Activated gamma-delta T cell treated with Interleukin-2 at 50 U/mL for 16 hours (primary cell): ENCODE data around the gene LOXHD1.

Experiments
- DNase-seq: peaks from one replicate; pipeline ENCODE4 v3.0.0-alpha.2; 2020

The LOXHD1 gene

DNA sequence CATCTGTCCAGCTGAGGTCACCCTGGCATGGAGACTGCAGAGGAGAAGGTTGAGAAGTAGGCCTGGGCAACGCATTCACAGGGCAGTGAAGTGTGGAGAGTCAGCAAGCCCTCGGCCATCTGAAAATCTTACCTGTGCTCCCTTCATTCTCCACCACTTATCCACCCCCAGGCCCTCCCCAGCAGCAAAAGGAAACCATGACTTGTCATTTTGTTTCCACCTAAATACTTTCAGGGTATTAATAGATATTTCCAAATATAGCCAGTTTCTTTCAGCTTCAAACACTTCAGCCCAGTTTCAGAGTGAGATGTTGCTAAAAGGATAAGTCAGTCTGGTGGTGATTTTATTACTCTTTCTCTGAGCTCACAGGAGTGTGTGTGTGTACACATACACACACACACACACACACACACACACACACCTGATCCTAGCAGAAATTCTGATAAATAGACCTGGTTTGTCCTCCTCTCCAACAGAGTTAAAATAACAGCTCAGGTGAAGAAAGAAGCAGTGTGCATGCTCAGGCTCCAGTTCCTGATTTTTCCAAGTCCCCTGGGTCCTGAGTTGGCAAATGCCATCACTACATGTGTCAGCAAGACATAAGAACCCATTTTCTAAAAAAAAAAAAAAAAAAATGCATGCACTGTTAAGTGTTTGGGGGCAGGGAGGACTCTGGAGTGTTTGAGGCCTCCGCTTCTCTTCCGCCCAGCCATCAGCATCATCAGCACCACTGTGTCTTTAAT, 82.8 kb downstream of the LOXHD1 start:
- no peak for DNase-seq

DNA sequence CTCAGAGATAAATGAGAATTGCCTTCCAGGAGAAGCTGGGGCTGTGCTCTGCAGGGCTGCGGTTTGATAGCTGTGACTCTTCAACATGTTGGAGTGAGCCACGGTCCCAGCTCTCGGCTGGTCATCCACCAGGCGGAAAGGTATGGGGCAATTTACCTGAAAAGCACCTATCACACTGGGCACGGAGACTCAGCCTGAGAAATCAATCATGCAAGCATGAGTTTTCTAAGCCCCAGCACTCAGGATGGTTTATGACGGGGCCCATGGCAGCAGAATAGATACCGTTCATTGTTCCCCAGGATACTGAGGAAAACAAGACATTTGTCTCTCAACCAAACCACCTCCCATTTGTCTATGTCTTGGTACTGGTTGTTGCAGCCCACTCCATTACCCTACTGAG, 83.9 kb downstream of the LOXHD1 start:
- DNase-seq = no peak

DNA sequence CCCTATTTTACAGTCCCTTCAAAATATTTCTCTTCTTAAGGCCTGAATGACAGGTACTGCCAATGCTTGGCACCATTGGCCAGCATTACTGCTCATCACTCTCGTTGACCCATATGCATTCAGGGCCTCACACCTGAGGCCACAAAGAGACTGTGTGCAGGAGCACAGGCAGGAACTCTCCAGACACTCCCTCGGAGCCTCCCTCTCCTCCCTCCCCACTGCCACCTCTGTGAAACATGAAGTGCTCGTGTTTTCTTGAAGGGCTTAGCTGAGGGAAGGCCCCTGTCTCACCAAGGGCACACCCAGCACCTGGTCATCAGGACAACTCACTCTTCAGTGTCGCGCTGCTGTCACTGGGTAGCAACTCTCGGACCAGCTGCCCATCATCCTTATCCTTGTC, 85.3 kb downstream of the LOXHD1 start:
- no peak for DNase-seq

DNA sequence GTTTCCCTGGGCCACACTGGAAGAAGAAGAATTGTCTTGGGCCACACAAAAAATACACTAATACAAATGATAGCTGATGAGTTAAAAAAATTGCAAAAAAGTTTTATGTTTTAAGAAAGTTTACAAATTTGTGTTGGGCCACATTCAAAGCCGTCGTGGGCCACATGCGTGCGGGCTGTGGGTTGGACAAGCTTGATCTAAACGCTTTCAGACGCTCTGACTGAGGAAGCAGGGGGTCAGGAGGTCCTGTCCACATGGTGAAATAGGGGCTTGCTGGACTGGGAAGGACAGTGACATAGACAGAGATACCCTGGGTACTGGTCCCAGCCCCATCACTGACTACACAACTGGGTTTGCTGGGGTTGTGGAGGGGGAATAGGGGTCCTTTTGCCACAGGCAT, 86.4 kb downstream of the LOXHD1 start:
- no peak for DNase-seq

DNA sequence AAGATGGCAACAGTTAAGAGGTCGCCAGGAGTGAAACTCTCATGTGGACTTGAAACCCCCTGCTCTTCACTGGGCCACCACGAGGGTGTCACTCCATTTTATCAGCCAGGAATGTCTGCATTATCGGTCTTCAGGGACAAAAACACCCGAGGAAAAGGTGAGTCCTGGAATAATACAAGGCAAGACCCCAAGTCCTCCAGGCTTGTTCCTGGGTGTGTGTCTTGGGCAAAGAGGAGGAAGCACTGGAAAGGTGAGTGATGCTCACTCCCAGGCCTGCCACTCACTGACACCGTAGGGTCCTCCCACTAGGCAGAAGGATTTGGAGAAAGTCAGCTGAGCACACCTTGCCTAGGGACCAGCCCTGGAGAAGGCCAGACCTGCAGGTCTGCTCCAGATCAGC, 86.9 kb downstream of the LOXHD1 start:
- DNase-seq = no peak

DNA sequence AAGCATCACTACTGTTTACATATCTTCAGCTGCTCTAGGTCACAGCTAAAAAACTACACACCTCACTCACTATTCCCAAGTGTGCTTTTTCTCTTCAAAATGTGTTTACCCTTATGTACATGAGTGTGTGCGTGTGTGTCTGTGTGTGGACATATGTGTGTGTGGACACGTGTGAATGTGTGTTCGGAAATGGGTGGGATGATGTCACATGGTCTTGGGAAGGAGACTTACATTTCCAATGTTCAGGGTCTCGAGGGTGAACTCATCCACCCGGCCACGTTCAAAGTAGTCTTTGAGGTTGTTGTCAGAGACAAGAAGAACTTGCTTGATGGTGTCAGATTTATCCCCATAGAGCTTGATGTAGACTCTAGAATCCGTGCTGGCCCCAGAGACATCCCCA, 87.8 kb downstream of the LOXHD1 start:
- no peak for DNase-seq

DNA sequence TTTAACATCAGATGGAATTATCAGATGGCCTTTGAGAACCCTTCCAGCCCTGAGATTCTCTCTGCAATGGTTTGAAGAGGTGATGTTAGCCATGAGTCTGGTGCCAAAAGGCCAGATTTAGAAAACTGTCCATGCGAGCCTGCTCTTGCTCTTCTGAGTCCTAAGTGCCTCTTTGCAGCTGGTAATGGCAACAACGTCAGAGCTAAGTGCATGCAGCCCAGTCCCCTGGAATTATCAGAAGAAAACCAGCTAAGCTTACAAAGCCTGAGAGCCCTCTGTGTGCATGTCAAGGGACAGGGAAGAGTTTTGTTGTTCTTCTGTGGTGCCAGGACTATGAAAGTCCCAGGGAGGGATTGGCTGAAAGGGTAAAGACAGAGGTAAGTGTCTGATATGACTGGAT, 89.8 kb downstream of the LOXHD1 start:
- DNase-seq = no peak

DNA sequence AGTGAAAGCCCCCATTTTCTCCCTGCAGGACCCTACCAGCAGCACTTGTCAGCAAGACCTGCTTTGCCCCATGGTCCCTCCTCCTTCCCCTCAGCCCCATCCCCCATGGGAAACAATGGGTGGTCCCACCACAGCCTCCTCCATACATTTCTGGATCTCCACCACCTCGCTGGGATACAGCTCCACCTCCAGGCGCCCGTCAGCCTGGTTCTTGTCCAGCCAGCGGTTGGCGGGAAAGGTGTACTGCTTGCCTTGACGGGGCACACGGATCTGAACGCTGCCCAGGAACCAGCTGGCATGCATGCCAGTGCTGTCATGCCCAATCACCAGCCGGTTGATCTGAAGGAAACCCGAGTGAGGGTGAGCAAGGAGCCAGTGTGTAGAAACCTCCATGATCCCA, 90.9 kb downstream of the LOXHD1 start:
- DNase-seq = no peak

DNA sequence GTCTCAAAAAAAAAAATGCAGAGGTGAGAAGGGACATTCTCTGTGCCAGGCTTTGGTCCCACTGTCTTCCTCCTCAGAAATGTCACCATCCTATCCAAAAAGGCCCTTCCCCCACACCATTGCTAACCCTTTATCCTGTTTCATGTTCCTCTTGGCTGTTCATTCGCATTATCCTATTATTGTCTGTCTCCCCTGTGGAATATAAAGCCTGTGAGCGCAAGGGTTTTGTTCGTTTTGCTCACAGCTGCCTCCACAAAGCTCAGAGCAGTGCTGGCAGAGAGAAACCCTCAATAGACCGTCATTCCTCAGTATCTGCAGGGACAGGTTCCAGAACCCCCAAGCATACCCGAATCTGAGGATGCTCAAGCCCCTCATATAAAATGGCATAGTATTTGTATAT, 91.8 kb downstream of the LOXHD1 start:
- no peak for DNase-seq

DNA sequence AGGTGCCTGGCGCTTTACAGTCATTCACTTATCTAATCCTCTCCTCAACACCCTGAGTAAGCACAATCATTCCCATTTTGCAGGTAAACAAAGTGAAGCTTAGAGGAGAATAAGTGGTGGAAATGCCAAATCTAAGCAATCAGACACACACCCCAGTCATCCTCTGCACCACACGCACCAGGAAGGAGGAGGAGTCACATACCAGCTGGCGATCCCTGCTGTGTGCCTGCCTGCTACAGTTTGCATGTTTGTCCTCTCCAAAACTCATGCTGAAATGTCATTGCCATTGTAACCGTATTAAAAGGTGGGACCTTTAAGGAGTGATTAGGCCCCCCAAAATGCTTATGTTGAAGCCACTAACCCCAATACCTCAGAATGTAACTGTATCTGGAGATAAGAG, 93.7 kb downstream of the LOXHD1 start:
- DNase-seq = no peak

DNA sequence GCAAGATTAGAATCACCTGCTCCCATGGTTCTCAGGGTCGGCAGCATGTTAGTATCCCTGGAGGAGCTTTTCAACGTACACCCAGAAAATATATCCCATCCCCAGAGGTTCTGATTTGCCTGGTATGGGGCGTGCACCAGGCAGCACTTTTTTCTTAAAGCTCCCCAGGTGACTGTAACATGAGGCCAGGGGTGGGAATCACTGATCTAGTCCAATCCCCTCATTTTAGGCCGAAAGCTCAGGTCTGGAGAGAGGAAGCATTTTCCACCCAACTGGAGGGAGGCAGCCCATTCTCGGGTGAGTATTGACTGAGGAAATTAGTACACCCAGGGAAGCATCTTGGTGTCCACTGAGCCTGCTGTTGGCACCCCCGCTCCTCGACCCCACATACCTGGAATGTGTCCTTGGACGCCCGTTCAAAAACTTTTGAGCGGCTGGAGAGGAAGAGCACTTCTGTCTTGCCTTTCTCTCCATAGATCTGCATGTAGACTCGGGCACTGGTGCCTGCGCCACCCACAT, 94.3 kb downstream of the LOXHD1 start:
- no peak for DNase-seq

DNA sequence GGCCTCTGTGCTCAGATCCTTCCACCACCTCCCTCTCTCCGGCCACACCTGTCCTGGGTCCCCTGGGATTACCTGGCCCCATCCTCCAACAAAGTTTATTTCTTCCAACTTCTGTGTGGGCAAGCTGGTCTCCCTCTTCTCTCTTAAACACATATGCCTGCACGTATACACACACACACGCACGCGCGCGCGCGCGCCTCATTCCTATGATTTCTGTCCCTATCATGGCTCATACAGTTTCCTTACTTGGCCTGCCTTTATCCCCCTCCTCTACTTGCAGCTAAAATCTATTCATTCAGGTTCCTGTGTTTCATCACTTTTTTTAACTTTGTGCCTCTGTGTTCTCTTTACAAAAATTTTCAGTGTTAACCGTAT, 96.4 kb downstream of the LOXHD1 start:
- DNase-seq = no peak

DNA sequence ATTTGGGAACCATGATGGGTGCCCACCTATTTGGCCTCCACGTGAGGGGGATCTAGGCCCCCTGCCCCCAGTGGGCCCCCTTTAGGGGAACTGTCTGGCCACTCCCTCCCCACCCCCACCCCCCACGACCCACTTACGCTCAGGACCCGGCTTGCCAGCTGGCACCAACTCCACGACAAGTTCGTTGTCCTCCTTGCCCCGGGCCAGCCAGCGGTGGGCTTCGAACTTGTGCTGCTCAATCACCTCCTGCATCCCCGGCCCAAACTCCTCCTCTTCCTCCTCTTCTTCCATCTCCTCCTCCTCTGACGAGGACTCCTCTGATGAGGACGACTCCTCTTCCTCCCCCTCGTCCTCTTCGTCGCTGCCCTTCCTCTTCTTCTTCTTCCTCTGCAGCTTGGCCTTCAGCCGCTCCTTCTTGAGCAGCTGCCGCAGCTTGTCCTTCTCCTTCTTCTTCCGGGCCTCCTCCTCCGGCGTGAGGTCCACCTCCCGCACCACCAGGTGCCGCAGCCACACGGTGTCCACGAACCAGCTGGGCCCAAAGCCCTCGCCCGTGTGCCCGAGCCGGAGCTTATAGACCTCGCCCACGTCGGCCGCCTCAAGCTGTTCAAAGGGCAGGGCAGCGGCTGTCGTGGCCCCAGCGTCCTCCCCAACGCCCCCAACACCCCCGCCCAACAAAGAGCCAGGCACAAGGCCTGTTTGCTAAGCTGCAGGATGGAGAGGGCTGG, 96.9 kb downstream of the LOXHD1 start:
- no peak for DNase-seq

DNA sequence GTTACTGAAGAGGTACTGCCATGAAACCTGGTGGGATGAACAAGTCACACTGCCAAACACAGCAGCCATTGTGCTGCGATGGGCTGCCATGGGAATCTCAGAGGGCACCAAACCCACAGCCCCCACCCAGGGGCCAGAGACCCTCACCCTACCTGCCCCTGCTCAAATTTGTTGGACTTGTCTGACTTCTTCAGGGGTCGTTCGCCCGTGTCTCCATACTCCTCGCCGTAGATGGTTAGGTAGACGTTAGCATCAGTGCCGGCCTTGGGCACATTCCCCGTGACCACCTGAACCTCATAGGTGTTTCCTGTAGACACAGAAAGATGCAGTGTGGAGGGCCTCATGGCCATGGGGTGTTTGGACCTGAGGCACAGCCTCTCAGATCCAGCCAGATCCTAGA, 97.7 kb downstream of the LOXHD1 start:
- DNase-seq = no peak

DNA sequence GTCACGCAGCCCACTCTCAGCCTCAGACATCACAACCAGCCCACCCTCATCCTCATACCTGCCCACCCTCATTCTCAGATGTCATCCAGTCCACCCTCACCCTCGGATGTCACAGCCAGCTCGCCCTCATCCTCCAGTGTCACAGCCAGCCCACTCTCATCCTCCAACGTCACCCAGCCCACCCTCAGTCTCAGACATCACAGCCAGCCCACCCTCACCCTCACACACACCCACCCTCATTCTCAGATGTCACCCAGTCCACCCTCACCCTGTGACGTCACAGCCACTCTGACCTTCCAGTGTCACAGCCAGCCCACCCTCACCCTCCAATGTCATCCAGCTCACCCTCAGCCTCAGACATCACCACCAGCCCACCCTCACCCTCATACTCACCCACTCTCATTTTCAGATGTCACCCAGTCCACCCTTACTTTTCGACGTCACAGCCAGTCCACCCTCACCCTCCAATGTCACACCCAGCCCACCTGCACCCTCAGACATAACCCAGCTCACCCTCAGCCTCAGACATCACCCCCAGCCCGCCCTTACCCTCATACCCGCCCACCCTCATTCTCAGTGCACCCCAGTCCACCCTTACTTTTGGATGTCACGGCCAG, 100.3 kb downstream of the LOXHD1 start:
- no peak for DNase-seq

DNA sequence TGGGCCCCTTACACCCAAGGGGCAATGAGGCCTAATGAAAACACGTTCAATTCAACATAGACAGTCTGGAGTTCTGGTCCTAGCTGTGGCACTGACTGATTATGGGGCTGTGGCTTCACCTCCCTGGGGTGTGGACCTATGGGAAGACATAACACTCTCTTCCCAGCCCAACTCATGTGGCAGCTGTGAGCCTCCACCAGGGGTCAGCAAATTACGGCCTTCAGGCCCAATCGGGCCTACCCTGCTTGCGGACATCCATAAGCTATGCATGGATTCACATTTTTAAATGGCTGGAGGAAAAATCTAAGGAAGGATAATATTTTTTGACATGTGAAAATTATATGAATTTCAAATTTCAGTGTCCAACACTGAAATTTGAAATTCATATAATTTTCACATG, 101.3 kb downstream of the LOXHD1 start:
- DNase-seq = no peak

DNA sequence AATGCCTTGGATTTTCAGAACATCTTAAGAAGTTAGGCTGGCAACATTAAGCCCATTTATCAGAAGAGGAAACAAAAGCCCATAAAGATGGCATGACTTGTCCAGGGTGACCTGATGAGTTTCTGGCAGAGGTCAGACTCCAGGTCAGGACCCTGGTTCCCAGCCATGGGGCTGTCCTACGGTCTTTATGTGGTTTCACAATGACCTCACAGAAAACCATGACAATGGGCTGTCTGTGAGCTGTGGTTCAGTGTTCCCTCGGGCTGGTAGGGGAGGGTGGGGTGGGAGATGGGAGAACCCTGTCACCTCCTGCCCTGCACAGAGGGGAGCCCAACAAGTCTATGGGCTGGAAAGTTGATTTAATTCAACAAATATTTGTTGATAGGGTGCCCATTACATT, 101.8 kb downstream of the LOXHD1 start:
- no peak for DNase-seq

DNA sequence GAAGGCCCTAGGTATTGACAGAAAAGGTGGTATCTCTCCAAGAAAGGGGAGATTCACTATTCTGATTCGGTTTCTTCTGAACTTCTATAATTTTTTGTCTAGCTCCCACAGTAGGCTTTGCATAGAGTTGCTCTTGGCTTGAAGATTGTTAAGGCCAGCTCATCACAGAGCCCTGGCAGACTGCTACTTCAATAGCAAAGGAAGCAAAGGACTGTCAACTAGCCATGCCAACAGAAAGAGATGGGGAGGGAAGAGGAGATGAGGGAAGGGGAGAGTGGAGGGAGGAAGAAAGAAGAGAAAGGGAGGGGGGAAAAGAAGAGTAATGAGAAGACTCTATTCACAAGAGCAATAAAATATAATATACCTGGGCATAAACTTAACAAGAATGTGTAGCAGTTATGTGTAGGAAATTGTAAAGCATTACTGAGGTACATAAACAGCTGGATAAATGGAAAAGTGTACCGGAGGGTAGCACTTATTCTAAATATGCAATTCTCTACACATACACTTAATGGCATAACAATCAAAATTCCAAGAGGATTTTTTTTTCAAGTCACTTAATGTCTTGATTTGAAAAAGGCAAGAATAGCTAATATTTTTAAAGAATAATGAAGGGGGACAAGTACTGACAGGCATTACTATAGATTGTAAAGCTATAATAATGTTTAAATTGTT, 102.5 kb downstream of the LOXHD1 start:
- DNase-seq = no peak

DNA sequence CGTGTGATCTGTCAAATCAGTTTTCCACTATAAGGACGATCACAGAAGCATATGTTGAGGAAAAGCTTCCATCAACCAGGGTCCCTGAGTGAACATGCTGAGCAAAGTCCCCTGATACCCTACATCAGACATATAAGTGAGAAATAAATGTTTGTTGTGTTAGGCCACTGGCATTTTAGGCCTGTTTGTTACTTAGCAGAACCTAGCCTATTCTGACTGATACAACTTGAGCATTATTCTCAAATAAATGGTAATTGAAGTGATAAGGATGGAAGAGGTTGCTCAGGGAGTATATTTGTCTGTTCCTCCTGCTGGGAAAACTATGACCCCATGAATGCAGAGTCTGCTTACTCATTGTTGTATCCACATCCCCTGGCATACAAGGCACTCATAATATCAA, 106.4 kb downstream of the LOXHD1 start:
- no peak for DNase-seq

DNA sequence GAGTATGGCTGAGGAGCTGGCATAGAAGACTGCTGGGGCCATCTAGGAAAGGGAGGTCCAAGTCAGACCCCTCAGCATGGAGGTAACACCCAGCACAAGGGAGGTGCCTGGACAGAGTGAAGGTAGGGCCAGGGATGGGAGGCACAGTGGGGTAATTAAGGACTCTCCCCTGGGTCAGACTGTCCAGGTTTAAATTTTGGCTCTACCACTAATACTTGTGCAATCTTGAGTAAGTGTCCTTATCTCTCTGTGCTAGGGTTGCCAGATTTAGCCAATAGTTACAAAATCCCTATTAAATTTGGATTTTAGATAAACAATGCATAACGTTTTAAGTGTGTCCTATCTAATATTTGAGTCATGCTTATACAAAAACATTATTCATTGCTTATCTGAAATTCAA, 109.5 kb downstream of the LOXHD1 start:
- DNase-seq = no peak

DNA sequence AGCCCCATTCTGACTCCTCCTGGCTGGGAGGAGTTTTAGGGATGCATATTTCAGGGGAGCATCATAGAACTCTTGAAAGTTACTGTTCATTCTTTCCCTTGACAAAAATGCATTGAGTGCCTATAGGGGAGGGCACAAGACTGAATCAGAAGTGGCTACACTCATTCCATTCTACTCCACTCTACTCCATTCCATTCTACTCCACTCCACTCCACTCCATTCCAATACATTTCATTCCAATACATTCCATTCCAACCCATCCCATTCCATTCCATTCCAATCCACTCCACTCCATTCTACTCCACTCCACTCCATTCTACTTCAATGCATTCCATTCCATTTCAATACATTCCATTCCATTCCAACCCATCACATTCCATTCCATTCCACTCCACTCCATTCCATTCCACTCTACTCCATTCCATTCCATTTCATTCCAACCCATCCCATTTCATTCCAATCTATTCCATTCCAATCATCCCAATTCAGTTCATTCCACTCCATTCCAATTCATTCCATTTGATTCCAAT, 110.8 kb downstream of the LOXHD1 start:
- DNase-seq = no peak

DNA sequence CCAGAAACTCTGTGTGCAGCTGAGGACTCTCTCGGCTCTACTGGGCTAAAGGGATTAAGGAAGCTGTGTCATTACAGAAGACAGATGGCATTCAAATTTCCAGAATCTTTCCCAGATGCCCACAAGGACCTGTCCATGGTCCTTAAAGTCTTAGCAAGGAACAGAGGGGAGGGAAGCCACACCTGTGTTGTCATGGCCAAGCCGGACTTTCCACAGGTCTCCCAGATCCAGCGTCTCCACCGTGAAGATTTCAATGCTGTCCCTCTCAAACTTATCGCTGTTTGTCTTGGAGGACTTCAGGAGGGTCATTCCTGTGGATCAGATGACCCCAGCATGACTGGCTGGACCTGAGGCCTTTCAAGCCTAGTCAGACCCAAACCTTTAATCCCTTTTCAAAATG, 114.5 kb downstream of the LOXHD1 start:
- DNase-seq = no peak

DNA sequence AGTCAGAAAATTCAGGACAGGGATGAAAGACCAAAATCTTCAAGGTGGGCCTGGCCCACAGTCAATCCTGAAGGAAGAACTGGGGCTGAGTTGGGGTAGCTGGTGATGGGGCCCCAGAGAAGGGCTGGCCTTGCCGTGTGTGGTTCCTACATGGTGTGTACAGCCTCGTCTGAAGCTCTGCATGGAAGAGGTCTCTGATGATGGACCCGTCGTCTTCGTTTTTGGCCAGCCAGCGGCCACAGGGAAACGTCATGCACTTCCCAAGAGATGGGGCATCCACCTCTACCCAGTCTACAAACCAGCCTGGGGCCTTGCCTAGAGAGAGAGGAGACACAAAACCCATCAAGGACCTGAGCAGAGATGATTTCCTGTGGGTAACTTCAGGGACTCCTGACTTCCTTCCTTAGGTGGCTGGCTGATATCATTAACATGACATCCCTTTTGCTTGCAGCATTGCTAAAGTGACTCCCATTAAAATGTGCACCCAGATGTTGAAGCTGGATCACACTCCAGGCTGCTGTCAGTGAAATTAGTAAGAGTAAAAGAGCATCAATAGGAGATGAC, 115.3 kb downstream of the LOXHD1 start:
- DNase-seq = no peak
